Stomach (tissue), 4 donors: ENCODE measurements around the gene LONP2.

Experiments
- CTCF ChIP-seq, 7 experiments: fragments of 450-650 bp in 4 of 7; fragments of 200-600 bp in 3 of 7; sonication (generic) in 3 of 7; IDR thresholded peaks; one replicate each; pipeline ENCODE4 v1.5.1; 2016 to 2019; ENCODE audit warnings: antibody characterized with exemption in 7 of 7, control low read depth in 2 of 7, mild to moderate bottlenecking in 1 of 7
- POLR2A ChIP-seq, 4 donors: fragments of 450-650 bp; IDR thresholded peaks; one replicate each; pipeline ENCODE4 v1.6.1; 2016; ENCODE audit warnings: antibody characterized with exemption in 4 of 4, control low read depth in 2 of 4, mild to moderate bottlenecking in 1 of 4, moderate library complexity in 1 of 4

DNA sequence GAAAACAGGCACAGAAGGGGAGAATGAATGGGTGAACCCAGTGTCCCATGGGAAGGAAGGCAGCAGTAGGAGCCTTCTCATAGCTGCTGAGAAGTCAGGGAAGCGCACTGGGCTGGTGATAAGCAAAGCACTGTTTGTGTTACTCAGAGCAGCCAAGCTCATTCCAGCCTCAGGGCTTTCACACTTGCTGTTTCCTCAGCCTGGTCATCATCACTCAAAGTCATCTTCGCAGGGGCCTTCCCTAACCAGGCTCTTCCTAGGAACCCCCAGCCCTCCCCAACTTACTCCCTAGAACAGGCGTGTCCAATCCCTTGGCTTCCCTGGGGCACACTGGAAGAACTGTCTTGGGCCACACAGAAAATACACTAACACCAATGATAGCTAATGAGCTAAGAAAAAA is 32.1 kb upstream of the LONP2 start:
- TF ChIP-seq CTCF (IDR thresholded peaks at IDR 0.05) (no peak), POLR2A (IDR thresholded peaks at IDR 0.05) (no peak)
